ENCODE results near the gene TERF2IP.

- TF ChIP-seq CTCF (IDR thresholded peaks at IDR 0.05) = peak in 1 of 7 experiments; percentile 10
- peak in 1 of 3 donors; percentile 1 for TF ChIP-seq POLR2A (IDR thresholded peaks at IDR 0.05)
These were observed 898 bp downstream of the TERF2IP start for GRCh38 chr16:75648265-75649076.

All from body of pancreas (tissue), 4 donors.